Heart left ventricle (tissue), 16 donors: ENCODE results near the gene LCN1. TPM values are rescaled to one million over a fixed set of nuclear protein-coding genes. Genes with fewer than 3 reads are reported as not detected.
"Not testable (repeated sequence)": the region's sequence is repeated elsewhere in the genome, so short reads cannot be mapped to it uniquely, and the experiment has no call there.

Source experiments
- ATAC-seq, 4 donors: fragments of 200-7000 bp; cut with Tn5 transposase; one replicate each; pipeline ENCODE4 v1.9.1; 2020 to 2022; ENCODE audit warnings: moderate library complexity in 4 of 4, mild to moderate bottlenecking in 3 of 4, moderate number of reproducible peaks in 1 of 4
- DNase-seq, 5 donors: peaks; one replicate each; pipeline ENCODE4 v3.0.0-alpha.2; 2020
- H3K27ac ChIP-seq, 12 donors: fragments of 200-600 bp; sonication (generic) in 4 of 12; one replicate each; pipeline versions ENCODE4 v1.5.0 to v1.8.0; 2016 to 2022; ENCODE audit warnings: mild to moderate bottlenecking in 2 of 12
- H3K27me3 ChIP-seq, 9 donors: fragments of 200-600 bp; sonication (generic) in 2 of 9; one replicate each; pipeline versions ENCODE4 v1.5.1 to v1.8.0; 2016 to 2022; ENCODE audit warnings: mild to moderate bottlenecking in 3 of 9
- H3K36me3 ChIP-seq, 9 donors: fragments of 200-600 bp; sonication (generic) in 2 of 9; one replicate each; pipeline versions ENCODE4 v1.5.0 to v1.8.0; 2018 to 2022; ENCODE audit warnings: mild to moderate bottlenecking in 2 of 9
- H3K4me1 ChIP-seq, 12 donors: fragments of 200-600 bp; sonication (generic) in 4 of 12; one replicate each; pipeline versions ENCODE4 v1.5.0 to v1.8.0; 2016 to 2022; ENCODE audit warnings: mild to moderate bottlenecking in 3 of 12
- H3K4me3 ChIP-seq, 12 donors: fragments of 200-600 bp; sonication (generic) in 4 of 12; one replicate each; pipeline versions ENCODE4 v1.5.0 to v1.8.0; 2017 to 2022; ENCODE audit warnings: mild to moderate bottlenecking in 9 of 12, moderate library complexity in 4 of 12
- H3K9me3 ChIP-seq, 12 donors: fragments of 200-600 bp; sonication (generic) in 4 of 12; one replicate each; pipeline versions ENCODE4 v1.5.0 to v1.8.0; 2016 to 2022; ENCODE audit warnings: mild to moderate bottlenecking in 1 of 12
- CTCF ChIP-seq, 12 donors: fragments of 200-600 bp; sonication (generic) in 4 of 12; IDR thresholded peaks; one replicate each; pipeline versions ENCODE4 v1.5.0 to v1.8.0; 2018 to 2022; ENCODE audit warnings: antibody characterized with exemption in 12 of 12, mild to moderate bottlenecking in 5 of 12
- POLR2A ChIP-seq, 2 donors: fragments of 450-650 bp; IDR thresholded peaks; one replicate each; pipeline ENCODE4 v1.6.1; 2017; ENCODE audit warnings: antibody characterized with exemption in 2 of 2, mild to moderate bottlenecking in 2 of 2, moderate library complexity in 2 of 2
- WGBS, 4 donors: extraction: QIAGEN DNeasy Blood & Tissue Kit in 2 of 4; methylation state at CpG; one replicate each; pipeline versions ENCODE4 v1.1.5 to v1.1.7; 2013 to 2018; 5-methylcytosine and 5-hydroxymethylcytosine counted together
- intact Hi-C, 10 donors: fragments of 100-400 bp; cut with DNase I; formaldehyde crosslinking; loops; one replicate each; pipeline versions ENCODE4 v1.11.1 to v1.14.2; 2022
- polyA plus RNA-seq, 2 donors: library from polyadenylated mRNA; stranded (reverse); fragments of 200-250 nt; gene quantifications; one replicate each; pipeline ENCODE4 v1.2.3, GENCODE V29; 2013
- total RNA-seq, 9 donors: library from RNA; depleted of rRNA in 2 of 9; stranded (reverse); fragments of >200 nt in 2 of 9; fragmentation: NEBNext Ultra II Directional in 3 of 9; extraction: Animal tissue kit (Norgen Biotek cat#: 25700) in 3 of 9; gene quantifications; one replicate each; pipeline versions ENCODE4 v1.1.0 to v1.2.4, GENCODE V29; 2016 to 2023
- donor health status: ischemic (EF 13 %, LVEDD 7.1; RV severe dilation, severe dysfunction).
- donor health status: healthy with polysubstance abuse.
- donor health status: DM: no; HTN: yes; CAD: no.
- donor health status: DM: no; HTN: no; CAD: no.
- donor health status: ischemic (EF 25% LVEDD 6.9; RV normal size, moderate dysfunction).
- donor health status: ischemic (EF 25% LVEDD 5.7; RV mildly dilated, moderate dysfunction).
- donor health status: healthy.
- donor health status: DM: yes; HTN: yes; CAD: no.
- donor health status: ischemic (EF 35%, LVEDD 5.7; RV mildly dilated, moderate dysfunction).
- donor health status: nonischemic (EF 11% LVEDD 7.7; RV severe dilation, severe dysfunction).
- donor health status: DM: yes; HTN: yes; CAD: no.
- donor health status: PGD.
- donor health status: ischemic (EF 29% LVEDD 5.4; RV normal size, mild dysfunction).
- donor health status: nonischemic (EF 23%, LVEDD 6.1; RV moderate dilation, normal function).

Gene LCN1
- total and polyA plus RNA-seq, 11 donors, result 0.33 to 0.50 (median 0.37) TPM; not detected in 8

DNA sequence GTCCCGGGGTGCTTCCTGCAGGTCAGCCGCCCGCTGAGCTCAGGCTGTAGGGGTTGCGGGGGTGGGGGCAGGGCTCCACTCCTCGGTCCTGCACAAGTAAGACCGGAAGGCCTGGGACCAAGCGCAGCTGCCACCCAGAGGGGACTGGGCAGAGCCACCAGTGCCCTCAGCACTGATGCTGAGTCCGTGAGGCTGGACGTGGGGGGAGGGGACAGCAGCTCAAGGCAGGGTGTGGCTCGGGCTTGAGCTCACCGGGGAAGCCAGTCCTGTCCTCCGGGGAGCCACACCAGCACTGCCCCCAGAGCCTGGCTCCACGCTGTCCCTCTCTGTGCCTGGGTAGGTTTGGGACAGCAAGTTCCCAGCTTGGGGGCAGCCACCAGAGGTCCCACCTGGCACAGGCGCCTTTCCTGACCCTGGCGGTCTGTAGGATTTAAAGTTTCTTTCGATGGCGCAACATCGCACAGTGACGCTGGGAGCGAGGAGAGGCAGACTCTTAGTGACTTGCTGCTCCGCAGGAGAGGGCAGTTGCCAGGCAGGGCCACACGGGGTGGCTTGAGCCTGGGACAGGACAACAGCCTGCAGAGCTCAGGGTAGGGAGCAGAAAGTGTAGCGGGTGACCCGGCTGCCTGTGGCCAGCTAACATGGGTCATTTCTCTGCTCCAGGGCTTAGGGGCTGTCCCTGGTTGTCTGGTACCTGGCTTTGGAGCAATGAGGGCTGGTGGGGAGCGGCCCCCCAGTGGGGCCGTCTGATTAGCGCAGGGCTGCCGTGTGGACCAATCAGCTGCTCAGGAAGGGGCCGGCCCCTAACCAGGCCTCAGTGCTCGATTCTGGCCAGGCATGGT lies 5.7 kb downstream of the LCN1 start:
- Histone ChIP-seq H3K4me3 (no peak overlapping the region), H3K27ac (no peak overlapping the region), H3K9me3 (peaks cover 0 to 5% (median 0%) of the 10 kb centered on the region in 12 donors), H3K27me3 (peaks cover 0 to 22% (median 3%) of the 10 kb centered on the region in 9 donors), H3K4me1 (no peaks in the 10 kb centered on the region), H3K36me3 (no peaks in the 10 kb centered on the region)
- ATAC-seq, result no peak
- DNase-seq, result peak in 1 of 5 donors; percentile 46
- 63 to 80% (median 69%) methylated on average over 17 to 30 of the region's 30 CpGs for WGBS, 4 donors
- intact Hi-C loops, result no loop called here
- TF ChIP-seq POLR2A (IDR thresholded peaks at IDR 0.05), result no peak
- TF ChIP-seq CTCF (IDR thresholded peaks at IDR 0.05), result no peak

DNA sequence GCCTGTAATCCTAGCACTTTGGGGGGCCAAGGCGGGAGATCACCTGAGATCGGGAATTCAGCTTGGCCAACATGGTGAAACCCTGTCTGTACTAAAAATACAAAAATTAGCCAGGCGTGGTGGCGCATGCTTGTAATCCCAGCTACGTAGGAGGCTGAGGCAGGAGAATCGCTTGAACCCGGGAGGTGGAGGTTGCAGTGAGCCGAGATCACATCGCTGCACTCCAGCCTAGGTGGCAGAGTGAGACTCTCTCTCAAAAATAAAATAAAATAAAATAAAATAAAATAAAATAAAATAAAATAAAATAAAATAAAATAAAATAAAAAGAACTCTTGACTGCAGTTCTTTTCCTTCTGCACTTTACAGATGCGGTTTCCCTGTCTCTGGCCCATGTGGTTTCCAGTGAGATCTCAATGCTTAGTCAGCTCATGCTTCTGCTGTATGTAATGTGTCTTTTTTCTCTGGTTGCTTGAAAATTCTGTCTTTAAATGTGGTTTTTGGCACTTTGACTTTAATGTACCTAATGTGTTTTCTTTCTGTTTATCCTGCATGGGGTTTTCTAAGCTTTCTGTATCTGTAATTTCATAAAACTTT lies 7.7 kb downstream of the LCN1 start:
- DNase-seq, intact Hi-C loops, H3K36me3 ChIP-seq, H3K27ac ChIP-seq, ATAC-seq, H3K4me3 ChIP-seq, H3K4me1 ChIP-seq, H3K9me3 ChIP-seq: not testable (repeated sequence)
- H3K27me3 ChIP-seq, result peaks cover 0 to 14% (median 0%) of the 10 kb centered on the region in 9 donors
- WGBS, 4 donors, result 94 to 97% (median 97%) methylated on average over 10 of the region's 10 CpGs

- Histone ChIP-seq H3K27me3 (peaks cover 0 to 9% (median 0%) of the 10 kb centered on the region in 9 donors), H3K36me3 (no peaks in the 10 kb centered on the region), H3K9me3 (peaks cover 0 to 5% (median 0%) of the 10 kb centered on the region in 12 donors), H3K27ac (no peak overlapping the region), H3K4me1 (no peaks in the 10 kb centered on the region), H3K4me3 (no peak overlapping the region)
- intact Hi-C loops, result no loop called here
- ATAC-seq, result no peak
- TF ChIP-seq CTCF (IDR thresholded peaks at IDR 0.05), result no peak
- TF ChIP-seq POLR2A (IDR thresholded peaks at IDR 0.05), result no peak
- no peak for DNase-seq
- 72 to 83% (median 82%) methylated on average over 4 to 5 of the region's 5 CpGs for WGBS, 4 donors
Measured at GRCh38 chr9:135530146-135530545, 8.9 kb downstream of the LCN1 start.

- no peak for TF ChIP-seq CTCF (IDR thresholded peaks at IDR 0.05)
- TF ChIP-seq POLR2A (IDR thresholded peaks at IDR 0.05), result no peak
- H3K27ac ChIP-seq, result no peak overlapping the region
- no peaks in the 10 kb centered on the region for H3K36me3 ChIP-seq
- DNase-seq (no peak), ATAC-seq (no peak)
- WGBS, 4 donors, result 88 to 94% (median 93%) methylated on average over 6 to 10 of the region's 10 CpGs
- intact Hi-C loops, result no loop called here
- H3K4me1 ChIP-seq, result no peaks in the 10 kb centered on the region
- H3K9me3 ChIP-seq, result peaks cover 0 to 5% (median 0%) of the 10 kb centered on the region in 12 donors
- H3K27me3 ChIP-seq, result peaks cover 0 to 5% (median 0%) of the 10 kb centered on the region in 9 donors
- no peak overlapping the region for H3K4me3 ChIP-seq
Measured at GRCh38 chr9:135531096-135531495, 9.9 kb downstream of the LCN1 start.
